ENCODE results near the gene SPN.
"Not testable (repeated sequence)": the region's sequence is repeated elsewhere in the genome, so short reads cannot be mapped to it uniquely, and the experiment has no call there.

- TF ChIP-seq, protein P1, sequence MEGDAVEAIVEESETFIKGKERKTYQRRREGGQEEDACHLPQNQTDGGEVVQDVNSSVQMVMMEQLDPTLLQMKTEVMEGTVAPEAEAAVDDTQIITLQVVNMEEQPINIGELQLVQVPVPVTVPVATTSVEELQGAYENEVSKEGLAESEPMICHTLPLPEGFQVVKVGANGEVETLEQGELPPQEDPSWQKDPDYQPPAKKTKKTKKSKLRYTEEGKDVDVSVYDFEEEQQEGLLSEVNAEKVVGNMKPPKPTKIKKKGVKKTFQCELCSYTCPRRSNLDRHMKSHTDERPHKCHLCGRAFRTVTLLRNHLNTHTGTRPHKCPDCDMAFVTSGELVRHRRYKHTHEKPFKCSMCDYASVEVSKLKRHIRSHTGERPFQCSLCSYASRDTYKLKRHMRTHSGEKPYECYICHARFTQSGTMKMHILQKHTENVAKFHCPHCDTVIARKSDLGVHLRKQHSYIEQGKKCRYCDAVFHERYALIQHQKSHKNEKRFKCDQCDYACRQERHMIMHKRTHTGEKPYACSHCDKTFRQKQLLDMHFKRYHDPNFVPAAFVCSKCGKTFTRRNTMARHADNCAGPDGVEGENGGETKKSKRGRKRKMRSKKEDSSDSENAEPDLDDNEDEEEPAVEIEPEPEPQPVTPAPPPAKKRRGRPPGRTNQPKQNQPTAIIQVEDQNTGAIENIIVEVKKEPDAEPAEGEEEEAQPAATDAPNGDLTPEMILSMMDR (IDR thresholded peaks at IDR 0.05; ENCODE audit: low read depth, low read length), result not testable (repeated sequence)
- TF ChIP-seq, protein P2, sequence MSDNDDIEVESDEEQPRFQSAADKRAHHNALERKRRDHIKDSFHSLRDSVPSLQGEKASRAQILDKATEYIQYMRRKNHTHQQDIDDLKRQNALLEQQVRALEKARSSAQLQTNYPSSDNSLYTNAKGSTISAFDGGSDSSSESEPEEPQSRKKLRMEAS (IDR thresholded peaks at IDR 0.05; ENCODE audit: low read depth, low read length), result not testable (repeated sequence)
- not testable (repeated sequence) for TF ChIP-seq MYC (IDR thresholded peaks at IDR 0.05; ENCODE audit: low read depth, low read length)
Measured at GRCh38 chr16:29695675-29696074, 32.6 kb downstream of the SPN start.

Data from NB4 (cell line).